Suppressor macrophage treated with lipopolysaccharide for 1 hour (primary cell): Measurements from ENCODE around the gene QRSL1.
"Not testable (repeated sequence)": the region's sequence is repeated elsewhere in the genome, so short reads cannot be mapped to it uniquely, and the experiment has no call there.

Source experiments
- DNase-seq, 3 donors: peaks; one replicate each; pipeline ENCODE4 v3.0.0-alpha.2; 2020 to 2022

QRSL1 gene, protein sequence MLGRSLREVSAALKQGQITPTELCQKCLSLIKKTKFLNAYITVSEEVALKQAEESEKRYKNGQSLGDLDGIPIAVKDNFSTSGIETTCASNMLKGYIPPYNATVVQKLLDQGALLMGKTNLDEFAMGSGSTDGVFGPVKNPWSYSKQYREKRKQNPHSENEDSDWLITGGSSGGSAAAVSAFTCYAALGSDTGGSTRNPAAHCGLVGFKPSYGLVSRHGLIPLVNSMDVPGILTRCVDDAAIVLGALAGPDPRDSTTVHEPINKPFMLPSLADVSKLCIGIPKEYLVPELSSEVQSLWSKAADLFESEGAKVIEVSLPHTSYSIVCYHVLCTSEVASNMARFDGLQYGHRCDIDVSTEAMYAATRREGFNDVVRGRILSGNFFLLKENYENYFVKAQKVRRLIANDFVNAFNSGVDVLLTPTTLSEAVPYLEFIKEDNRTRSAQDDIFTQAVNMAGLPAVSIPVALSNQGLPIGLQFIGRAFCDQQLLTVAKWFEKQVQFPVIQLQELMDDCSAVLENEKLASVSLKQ

DNA sequence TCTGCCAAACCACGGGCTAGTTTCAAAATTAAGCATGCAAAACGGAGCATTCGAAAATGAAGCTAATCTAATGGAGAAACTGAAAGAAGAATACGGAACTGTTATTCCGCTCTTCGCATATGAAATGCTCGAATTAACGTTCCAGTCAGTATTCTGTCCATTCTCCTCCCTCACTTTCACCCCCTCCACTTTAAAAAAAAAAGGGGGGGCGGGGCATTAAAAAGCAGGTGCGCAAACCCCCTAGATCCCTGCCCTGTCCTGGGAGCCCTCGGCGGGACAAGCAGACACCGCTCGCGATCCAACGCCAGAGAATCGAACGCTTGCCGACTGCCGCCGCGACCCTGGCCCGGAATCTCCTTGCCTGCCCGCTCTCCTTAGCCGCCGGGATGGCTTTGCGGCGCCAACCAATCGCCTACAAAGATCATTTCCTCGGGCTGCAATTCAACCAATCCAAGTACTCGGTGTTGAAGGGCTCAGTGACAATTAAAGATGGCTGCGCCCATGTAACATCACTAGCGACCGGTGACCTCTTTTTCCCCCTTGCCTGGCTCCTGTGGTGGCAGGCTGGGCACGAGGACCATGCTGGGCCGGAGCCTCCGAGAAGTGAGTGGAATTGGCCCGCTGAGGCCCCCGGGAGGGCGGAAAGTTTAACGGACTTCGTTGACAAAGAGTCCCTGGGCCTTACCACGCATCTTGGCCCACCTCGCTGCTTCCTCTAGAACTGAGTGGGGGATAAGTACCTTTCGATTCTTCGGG lies at the start of gene QRSL1, which contains the start of gene RTN4IP1:
Gene QRSL1, plus strand, starts transcription at position 476 of the 756 bp plus-strand sequence. Its CDS starts 104 bp downstream, at position 580.
Gene RTN4IP1, minus strand, starts transcription at position 396 of the 756 bp plus-strand sequence. CDS start 477 bp downstream, outside the sequence.
- DNase-seq = peak; percentile 91 to 96 (median 94)

DNA sequence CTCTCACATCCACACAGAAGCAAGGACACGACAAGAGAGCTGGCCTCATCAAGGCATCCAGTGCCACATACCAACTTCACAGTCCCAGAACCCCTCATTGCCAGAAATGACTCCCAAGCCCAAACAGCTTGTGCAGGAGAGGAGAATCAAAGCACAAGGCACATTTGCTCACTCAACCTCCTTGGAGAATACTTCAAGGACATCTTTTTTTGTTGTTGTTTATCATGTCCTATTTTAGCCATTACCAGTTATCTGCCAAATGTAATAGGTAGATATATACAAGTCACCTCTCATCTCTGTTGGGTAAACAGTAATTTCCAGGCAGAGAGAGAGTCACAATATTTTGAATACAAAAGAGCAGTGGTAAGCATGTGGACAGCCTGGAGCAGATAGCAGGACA lies 47.9 kb upstream of the QRSL1 start:
- no peak for DNase-seq

DNA sequence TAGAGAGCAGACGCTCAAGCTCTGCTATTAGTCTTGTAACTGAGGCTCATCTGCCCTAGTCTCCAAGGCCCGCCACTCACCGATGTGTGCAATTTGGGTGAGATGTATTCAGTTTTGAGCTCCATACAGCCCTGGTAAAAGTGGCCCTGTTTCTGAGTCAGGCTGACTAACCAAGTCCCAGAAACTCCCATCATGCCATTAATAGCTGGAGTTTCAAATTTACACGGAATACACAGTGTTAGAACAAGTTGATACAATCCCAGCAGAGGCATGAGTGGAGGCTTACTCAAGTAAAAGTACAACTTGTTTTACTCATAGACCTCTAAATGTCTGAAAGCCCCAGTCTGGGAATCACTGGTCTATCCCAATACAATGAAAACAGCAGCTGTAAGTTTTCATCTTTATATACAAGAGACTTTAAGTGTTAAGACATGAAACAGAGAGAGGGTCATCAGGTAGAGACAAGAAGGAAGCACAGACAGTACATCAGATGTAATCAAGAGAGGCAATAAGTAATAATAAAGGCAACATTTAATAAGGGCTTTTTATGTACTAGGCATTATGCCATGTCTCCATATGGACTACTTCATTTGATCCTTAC lies 42.5 kb upstream of the QRSL1 start:
- DNase-seq = no peak

- DNase-seq = not testable (repeated sequence)
Observed at GRCh38 chr6:106588937-106589336, 40.4 kb upstream of the QRSL1 start.

DNA sequence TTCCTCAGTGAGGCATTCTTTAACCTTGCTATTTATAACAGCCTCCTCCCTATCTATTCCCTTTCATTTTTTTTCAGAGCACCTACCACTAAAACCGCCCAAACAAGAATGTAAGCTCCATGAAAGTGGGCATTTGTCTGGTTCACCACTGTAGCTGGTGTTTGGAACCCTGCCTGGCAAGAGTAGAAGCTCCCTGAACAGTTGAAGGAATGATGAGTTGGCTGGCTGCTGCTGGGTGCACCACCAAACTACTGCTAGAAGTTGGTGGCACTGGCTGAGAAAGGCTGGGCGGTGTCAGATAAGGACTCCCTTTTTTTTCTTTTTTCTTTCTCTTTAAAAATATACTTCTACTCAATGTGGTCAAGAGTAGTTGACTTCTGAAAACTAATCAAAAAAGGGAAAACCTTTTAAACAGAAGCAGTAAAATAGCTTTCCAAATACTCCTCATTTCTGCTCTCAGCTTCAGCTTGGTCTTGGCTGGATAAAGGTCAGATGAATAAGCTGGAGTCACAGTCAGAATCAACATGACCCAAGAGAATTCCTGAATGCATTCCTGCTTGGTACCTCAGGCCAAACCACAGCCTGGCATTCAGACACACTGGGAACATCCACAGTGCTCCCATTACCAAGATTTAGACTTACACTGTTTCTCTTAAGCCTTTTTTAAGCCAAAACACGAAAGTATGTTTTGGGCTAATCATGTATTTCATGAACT lies 38.1 kb upstream of the QRSL1 start:
- no peak for DNase-seq

DNA sequence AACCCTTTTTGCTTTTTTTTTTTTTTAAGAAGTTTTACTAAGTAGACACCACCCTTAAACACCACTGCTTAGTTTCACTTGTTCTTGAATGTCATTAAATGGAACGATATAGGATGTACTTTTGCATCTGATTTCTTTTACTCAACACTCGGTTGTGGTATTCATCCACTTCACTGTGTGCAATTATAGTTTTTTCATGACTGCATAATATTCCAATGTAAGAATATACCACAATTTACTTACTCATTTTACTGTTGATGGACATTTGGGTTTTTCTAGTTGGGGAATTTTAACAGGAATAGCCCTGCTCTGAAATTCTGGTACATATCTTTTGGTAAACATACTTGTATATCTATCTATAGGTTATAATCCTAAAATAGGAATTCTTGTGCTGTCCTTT lies 29.9 kb upstream of the QRSL1 start:
- no peak for DNase-seq

DNA sequence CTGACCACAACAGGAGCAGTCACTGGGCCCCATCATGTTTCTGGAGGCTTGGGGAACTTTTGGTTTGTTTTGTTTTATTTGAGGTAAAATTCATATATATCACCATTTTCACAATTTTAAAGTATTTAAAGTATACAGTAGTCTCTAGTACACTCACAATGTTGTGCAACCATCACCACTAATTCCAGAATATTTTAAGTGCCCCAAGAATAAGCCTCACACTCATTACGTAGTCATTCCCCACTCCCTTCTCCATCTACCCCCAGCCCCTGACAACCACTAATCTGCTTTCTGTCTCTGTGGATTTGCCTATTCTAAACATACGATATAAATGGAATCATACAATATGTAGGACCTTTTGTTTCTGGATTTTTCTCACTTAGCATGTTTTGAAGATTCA lies 29.0 kb upstream of the QRSL1 start:
- DNase-seq = no peak

- peak; percentile 62 to 75 (median 73) for DNase-seq
Observed at GRCh38 chr6:106608080-106608668, 21.2 kb upstream of the QRSL1 start.

GRCh38 chr6:106609699-106610098 lies 19.7 kb upstream of the QRSL1 start:
- DNase-seq = peak in 2 of 3 donors; percentile 12 to 14

DNA sequence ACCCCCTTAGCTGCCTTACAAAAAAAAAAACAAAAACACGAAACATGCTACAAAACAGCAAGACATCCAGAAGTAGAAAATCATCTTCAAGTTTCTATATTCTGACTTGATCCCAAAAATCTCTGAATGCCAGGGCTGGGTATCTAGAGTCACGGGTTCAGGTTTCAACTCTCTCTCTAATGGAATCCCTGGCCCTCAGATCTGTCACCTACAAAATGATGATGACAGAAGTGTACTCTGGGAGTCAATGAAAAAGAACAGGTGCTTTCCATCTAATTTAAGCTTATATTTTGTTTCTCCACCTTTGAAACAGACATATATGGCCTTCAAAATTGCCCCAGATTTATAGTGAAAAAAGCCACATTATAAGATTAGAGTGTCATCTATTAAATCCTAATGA lies 18.3 kb upstream of the QRSL1 start:
- no peak for DNase-seq

- no peak for DNase-seq
Observed at GRCh38 chr6:106612671-106613416, 16.5 kb upstream of the QRSL1 start.

- DNase-seq = no peak
Observed at GRCh38 chr6:106613590-106613989, 15.8 kb upstream of the QRSL1 start.

DNA sequence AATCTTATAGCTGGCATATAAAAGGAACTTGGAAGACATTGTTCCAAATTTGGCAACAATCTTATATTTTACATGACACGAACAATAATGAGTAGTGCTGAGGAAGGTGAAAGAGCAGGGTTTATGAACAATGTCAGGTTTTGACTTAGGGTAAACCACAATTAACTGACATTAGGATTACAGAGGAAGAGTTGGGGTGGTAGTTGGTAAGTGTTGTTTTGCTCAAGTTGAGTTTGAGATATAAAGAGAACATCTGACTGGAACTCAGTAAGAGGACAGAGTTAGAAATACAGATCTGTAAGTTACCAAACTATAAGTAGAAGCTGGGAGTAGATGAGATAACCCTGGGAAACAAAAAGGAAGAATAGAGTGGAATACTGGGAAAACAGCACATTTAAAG lies 15.2 kb upstream of the QRSL1 start:
- no peak for DNase-seq

DNA sequence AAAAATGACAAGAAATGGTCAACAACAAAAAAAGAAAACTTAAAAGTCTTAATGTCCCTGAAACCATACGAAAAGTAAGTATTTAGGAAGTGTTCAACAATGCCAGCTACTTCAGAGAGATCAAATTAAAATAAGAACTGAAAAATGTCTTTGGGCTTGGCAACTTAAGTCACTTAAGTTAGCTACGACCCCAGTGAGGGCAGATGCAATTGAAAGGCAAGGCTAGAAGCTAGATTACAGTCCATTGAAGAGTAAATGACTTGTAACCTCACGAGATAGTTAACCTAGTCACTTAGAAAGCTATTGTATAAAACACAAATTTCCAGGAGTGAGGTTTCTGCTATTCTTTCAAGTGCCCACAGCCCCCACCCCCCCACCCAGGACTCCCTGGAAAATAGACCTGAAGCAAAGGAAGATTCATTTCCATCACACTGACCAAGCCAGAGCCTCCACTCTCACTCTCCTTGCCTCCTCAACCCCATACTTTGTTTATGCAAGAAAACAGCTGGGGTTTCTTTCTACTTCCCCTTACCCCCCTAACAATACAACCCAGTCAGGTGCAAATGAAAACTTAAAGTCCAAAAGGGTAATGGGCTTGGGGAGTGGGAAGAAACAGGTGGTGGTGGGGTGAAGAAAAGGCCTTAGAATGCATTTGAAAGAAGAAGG lies 14.7 kb upstream of the QRSL1 start:
- no peak for DNase-seq

GRCh38 chr6:106617302-106617701 lies 12.1 kb upstream of the QRSL1 start:
- no peak for DNase-seq

GRCh38 chr6:106617857-106618256 lies 11.5 kb upstream of the QRSL1 start:
- DNase-seq = no peak

DNA sequence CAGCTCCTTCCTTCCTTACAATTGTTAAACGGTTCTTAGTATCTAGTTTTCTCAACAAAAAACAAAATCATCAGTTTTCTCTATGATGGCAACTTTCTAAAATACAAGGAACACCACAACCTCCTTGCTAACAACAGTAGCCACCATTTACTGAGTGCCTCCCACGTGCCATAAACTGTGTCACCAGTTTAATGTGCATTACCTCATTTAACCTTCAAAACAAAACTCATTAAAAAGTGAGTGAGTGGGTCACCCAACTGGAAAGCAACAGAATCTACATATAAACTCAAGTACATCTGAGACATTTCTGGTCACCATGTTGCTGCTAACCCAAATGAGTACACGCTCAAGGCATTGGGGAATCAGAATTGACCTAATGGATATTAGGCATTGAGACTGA lies 11.1 kb upstream of the QRSL1 start:
- no peak for DNase-seq

GRCh38 chr6:106619223-106619622 lies 10.2 kb upstream of the QRSL1 start:
- DNase-seq = no peak

- no peak for DNase-seq
Observed at GRCh38 chr6:106620931-106621672, 8.3 kb upstream of the QRSL1 start.

GRCh38 chr6:106622412-106622811 lies 7.0 kb upstream of the QRSL1 start:
- no peak for DNase-seq
